GM10266 (cell line): ENCODE results near the gene ZNF655.
"Not testable (repeated sequence)": the region's sequence is repeated elsewhere in the genome, so short reads cannot be mapped to it uniquely, and the experiment has no call there.

Source experiments
- DNase-seq: peaks from one replicate; pipeline ENCODE4 v3.0.0; 2012; ENCODE audit errors: extremely low spot score
- CTCF ChIP-seq: IDR thresholded peaks from 2 replicates; pipeline ENCODE4 v1.5.1; 2012; ENCODE audit warnings: mild to moderate bottlenecking, low read depth; ENCODE audit not compliant: control insufficient read depth, insufficient read depth; ENCODE audit errors: missing control alignments

ZNF655 gene

GRCh38 chr7:99560834-99561736, 2.6 kb downstream of the ZNF655 start:
- TF ChIP-seq CTCF, result no peak
- DNase-seq, result no peak

- TF ChIP-seq CTCF, result no peak
- no peak for DNase-seq
Measured at GRCh38 chr7:99561737-99562051, 3.3 kb downstream of the ZNF655 start.

GRCh38 chr7:99562114-99562784, 3.8 kb downstream of the ZNF655 start:
- no peak for TF ChIP-seq CTCF
- DNase-seq, result no peak

GRCh38 chr7:99562832-99563231, 4.4 kb downstream of the ZNF655 start:
- no peak for DNase-seq
- no peak for TF ChIP-seq CTCF

GRCh38 chr7:99563650-99564049, 5.2 kb downstream of the ZNF655 start:
- DNase-seq, result no peak
- TF ChIP-seq CTCF, result no peak

- DNase-seq, result not testable (repeated sequence)
Measured at GRCh38 chr7:99568770-99569169, 10.3 kb downstream of the ZNF655 start.

GRCh38 chr7:99571768-99572167, 13.3 kb downstream of the ZNF655 start:
- no peak for DNase-seq
- TF ChIP-seq CTCF, result no peak
